HG02840 (cell line): ENCODE measurements around the gene TINAG.

Source experiments
- ATAC-seq: cut with Tn5 transposase; IDR thresholded peaks from one replicate; pipeline ENCODE4 v1.9.1; 2021; ENCODE audit warnings: mild to moderate bottlenecking, moderate library complexity, moderate number of reproducible peaks; ENCODE audit not compliant: unreplicated experiment, low FRiP score

TINAG gene

GRCh38 chr6:54419885-54420284 is 111.6 kb downstream of the TINAG start:
- no peak for ATAC-seq

- ATAC-seq = no peak
These were observed 118.8 kb downstream of the TINAG start for GRCh38 chr6:54426995-54427394.

DNA sequence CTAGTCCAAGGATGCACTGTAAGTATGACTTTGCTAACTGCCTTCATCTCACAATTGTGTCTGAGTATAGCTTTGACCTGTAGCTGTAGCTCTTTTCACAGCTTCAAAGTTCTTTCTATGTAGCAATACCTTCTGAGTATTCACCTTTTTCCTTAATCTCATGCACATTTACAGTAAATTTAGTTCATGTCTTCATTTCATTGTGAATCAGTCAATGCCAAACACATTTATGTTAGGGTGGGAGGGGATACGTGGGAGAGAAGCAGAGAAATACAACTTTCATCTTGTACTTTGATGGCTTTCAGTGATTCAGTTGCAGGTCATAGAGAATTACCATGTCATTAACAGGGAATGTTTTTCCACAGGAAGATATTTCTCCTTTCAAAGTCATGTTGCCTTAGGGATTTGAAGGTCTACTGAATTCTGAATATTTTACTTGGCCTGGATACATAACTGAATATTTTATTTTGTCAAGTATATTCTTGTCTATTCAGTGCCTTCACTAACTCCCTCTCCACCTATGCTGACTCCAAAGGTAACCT is 119.2 kb downstream of the TINAG start:
- ATAC-seq = no peak

DNA sequence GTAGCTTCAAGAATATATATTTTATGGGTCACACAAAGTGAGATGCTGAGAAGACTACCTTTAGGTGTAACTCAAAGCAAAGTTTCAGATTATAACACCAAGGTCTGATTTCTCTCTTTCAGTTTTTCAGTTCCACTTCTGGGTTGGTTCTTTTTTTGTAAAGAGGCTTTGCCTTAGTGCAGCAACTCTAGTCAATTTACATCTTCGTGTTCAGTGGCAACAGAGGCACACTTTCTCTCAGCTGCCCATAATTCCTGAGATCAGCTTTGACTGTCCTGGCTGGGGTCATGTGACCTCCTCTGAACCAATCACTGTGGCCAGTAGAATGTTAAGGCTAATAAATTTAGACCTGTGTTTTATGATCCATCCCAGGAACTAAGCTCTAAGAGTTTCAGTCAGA is 120.2 kb downstream of the TINAG start:
- ATAC-seq = peak; percentile 89

GRCh38 chr6:54431466-54431865 is 123.2 kb downstream of the TINAG start:
- no peak for ATAC-seq
